22Rv1 (cell line): Measurements from ENCODE around the gene DCLRE1C.
"Not testable (repeated sequence)": the region's sequence is repeated elsewhere in the genome, so short reads cannot be mapped to it uniquely, and the experiment has no call there.

Experiments used
- H3K27ac ChIP-seq: fragments of 450-650 bp; 2 replicates; pipeline ENCODE4 v1.5.1; 2017
- ZFX ChIP-seq: fragments of 450-650 bp; IDR thresholded peaks from 2 replicates; pipeline ENCODE4 v1.6.1; 2017; ENCODE audit warnings: antibody characterized with exemption, borderline replicate concordance
- TF ChIP-seq, protein P1 (sequence below): fragments of 450-650 bp; IDR thresholded peaks from 2 replicates; pipeline ENCODE4 v1.5.1; 2017; ENCODE audit warnings: mild to moderate bottlenecking

DCLRE1C gene

GRCh38 chr10:14952851-14953423 is 959 bp downstream of the DCLRE1C start:
- H3K27ac ChIP-seq = peak overlapping the region; percentile 93

DNA sequence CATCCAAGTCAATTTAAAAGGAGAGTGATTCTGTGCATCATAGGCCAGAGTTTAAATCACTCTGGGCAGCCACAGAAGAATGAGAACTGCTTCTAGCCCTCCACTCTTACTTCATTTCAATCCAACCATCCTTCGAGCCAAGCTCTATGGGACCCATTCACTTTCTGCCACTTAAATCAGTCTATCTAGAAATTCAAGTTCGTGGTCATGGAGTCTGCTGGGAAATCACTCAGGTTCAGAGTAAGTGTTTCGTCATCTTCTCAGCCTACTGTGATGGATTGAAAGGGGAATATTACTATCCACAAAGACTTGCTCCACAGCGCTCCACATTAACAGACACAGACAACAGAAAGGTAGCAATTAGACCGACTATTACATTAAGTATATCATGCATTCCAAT is 4.6 kb downstream of the DCLRE1C start:
- no peak overlapping the region for H3K27ac ChIP-seq
- no peak for TF ChIP-seq ZFX
- TF ChIP-seq, protein P1, sequence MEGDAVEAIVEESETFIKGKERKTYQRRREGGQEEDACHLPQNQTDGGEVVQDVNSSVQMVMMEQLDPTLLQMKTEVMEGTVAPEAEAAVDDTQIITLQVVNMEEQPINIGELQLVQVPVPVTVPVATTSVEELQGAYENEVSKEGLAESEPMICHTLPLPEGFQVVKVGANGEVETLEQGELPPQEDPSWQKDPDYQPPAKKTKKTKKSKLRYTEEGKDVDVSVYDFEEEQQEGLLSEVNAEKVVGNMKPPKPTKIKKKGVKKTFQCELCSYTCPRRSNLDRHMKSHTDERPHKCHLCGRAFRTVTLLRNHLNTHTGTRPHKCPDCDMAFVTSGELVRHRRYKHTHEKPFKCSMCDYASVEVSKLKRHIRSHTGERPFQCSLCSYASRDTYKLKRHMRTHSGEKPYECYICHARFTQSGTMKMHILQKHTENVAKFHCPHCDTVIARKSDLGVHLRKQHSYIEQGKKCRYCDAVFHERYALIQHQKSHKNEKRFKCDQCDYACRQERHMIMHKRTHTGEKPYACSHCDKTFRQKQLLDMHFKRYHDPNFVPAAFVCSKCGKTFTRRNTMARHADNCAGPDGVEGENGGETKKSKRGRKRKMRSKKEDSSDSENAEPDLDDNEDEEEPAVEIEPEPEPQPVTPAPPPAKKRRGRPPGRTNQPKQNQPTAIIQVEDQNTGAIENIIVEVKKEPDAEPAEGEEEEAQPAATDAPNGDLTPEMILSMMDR = no peak

More at GRCh38 chr10:14952851-14953423, 959 bp downstream of the DCLRE1C start:
- no peak for TF ChIP-seq ZFX
- TF ChIP-seq, protein P1 = no peak

DNA sequence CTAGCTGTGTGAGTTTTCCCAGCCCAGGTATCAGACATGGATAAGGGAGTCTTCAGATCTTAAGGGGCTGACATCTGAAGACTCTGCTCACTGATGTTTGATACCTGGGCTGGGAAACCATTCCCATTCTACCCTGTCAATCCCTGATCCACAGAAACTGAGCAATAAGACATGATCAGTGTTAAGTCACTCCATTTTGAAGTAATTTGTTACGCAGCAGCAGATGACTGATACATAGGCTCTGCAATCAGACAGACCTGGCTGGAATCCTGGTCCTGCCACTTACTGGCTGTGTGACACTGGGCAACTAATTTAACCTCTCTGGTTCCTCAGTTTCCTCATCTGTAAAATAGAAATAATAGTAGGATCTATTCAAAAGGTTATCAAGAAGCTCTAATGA is 6.6 kb downstream of the DCLRE1C start:
- TF ChIP-seq, protein P1 = no peak
- TF ChIP-seq ZFX = no peak
- no peak overlapping the region for H3K27ac ChIP-seq

- TF ChIP-seq, protein P1 = no peak
- TF ChIP-seq ZFX = no peak
- H3K27ac ChIP-seq = no peak overlapping the region
Observed at GRCh38 chr10:14945108-14945507, 8.8 kb downstream of the DCLRE1C start.

- not testable (repeated sequence) for H3K27ac ChIP-seq
Observed at GRCh38 chr10:14942950-14943338, 11.0 kb downstream of the DCLRE1C start.

- H3K27ac ChIP-seq = not testable (repeated sequence)
Observed at GRCh38 chr10:14942147-14942949, 11.5 kb downstream of the DCLRE1C start.

DNA sequence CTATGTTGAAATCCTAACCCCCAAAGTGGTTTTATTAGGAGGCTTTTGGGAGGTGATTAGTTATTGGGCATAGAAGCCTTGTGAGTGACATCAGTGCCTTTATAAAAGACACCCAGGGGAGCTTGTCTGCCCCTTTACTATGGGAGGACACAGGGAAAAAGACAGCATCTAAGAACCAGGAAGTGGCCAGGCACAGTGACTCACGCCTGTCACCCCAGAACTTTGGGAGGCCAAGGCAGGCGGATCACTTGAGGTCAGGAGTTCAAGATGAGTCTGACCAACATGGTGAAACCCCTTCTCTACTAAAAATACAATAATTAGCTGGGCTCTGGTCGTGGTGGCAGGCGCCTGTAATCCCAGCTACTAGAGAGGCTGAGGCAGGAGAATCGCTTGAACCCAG is 14.9 kb downstream of the DCLRE1C start:
- H3K27ac ChIP-seq = not testable (repeated sequence)

DNA sequence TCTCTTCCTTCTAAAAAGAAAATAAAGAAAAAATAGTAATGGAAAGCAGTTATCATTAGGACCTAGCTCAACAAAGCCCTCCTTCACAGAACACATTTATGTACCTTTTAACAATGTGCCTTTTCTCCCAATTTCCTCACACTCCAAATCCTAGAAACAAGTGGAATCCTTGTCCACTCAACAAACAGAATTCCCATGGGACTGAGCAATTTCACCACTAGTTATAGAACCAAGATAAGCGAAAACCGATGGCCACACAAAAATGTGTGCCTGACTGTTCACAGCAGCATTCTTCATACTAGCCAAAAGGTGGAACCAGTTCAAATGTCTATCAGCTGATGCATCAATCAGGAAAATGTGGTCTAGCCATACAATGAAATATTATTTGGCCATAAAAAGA is 17.3 kb downstream of the DCLRE1C start:
- TF ChIP-seq, protein P1 = no peak
- TF ChIP-seq ZFX = no peak
- no peak overlapping the region for H3K27ac ChIP-seq

- TF ChIP-seq ZFX = no peak
- TF ChIP-seq, protein P1 = no peak
- no peak overlapping the region for H3K27ac ChIP-seq
Observed at GRCh38 chr10:14930610-14931009, 23.3 kb downstream of the DCLRE1C start.
